ENCODE results near the gene ZBP1.

The ZBP1 gene

GRCh38 chr20:57578476-57579165 is 41.6 kb downstream of the ZBP1 start:
- in situ Hi-C loops (cut with MboI; ENCODE audit: low sequenced_read_pairs): loop anchor here (25.0 kb wide), 1 partner anchor 491 kb away; no protein-coding TSS in a partner anchor

GRCh38 chr20:57577679-57578475 is 42.3 kb downstream of the ZBP1 start:
- in situ Hi-C loops (cut with MboI; ENCODE audit: low sequenced_read_pairs): loop anchor here (25.0 kb wide), 1 partner anchor 491 kb away; no protein-coding TSS in a partner anchor

- in situ Hi-C loops (cut with MboI; ENCODE audit: low sequenced_read_pairs): loop anchor here (25.0 kb wide), 1 partner anchor 490 kb away; no protein-coding TSS in a partner anchor
These were observed 43.3 kb downstream of the ZBP1 start for GRCh38 chr20:57576617-57577550.

GRCh38 chr20:57576002-57576401 is 44.2 kb downstream of the ZBP1 start:
- in situ Hi-C loops (cut with MboI; ENCODE audit: low sequenced_read_pairs): loop anchor here (25.0 kb wide), 1 partner anchor 489 kb away; no protein-coding TSS in a partner anchor

- in situ Hi-C loops (cut with MboI; ENCODE audit: low sequenced_read_pairs): loop anchor here (25.0 kb wide), 1 partner anchor 488 kb away; no protein-coding TSS in a partner anchor
These were observed 45.3 kb downstream of the ZBP1 start for GRCh38 chr20:57574954-57575353.

GRCh38 chr20:57573894-57574293 is 46.3 kb downstream of the ZBP1 start:
- in situ Hi-C loops (cut with MboI; ENCODE audit: low sequenced_read_pairs): no loop called here

- in situ Hi-C loops (cut with MboI; ENCODE audit: low sequenced_read_pairs): no loop called here
These were observed 47.0 kb downstream of the ZBP1 start for GRCh38 chr20:57573242-57573641.

GRCh38 chr20:57571782-57572416 is 48.3 kb downstream of the ZBP1 start:
- in situ Hi-C loops (cut with MboI; ENCODE audit: low sequenced_read_pairs): no loop called here

GRCh38 chr20:57570920-57571319 is 49.3 kb downstream of the ZBP1 start:
- in situ Hi-C loops (cut with MboI; ENCODE audit: low sequenced_read_pairs): no loop called here

- in situ Hi-C loops (cut with MboI; ENCODE audit: low sequenced_read_pairs): no loop called here
These were observed 49.9 kb downstream of the ZBP1 start for GRCh38 chr20:57570145-57570850.

- in situ Hi-C loops (cut with MboI; ENCODE audit: low sequenced_read_pairs): no loop called here
These were observed 51.3 kb downstream of the ZBP1 start for GRCh38 chr20:57568960-57569359.

GRCh38 chr20:57568088-57568896 is 51.9 kb downstream of the ZBP1 start:
- in situ Hi-C loops (cut with MboI; ENCODE audit: low sequenced_read_pairs): no loop called here

- in situ Hi-C loops (cut with MboI; ENCODE audit: low sequenced_read_pairs): no loop called here
These were observed 52.7 kb downstream of the ZBP1 start for GRCh38 chr20:57567471-57568079.

- in situ Hi-C loops (cut with MboI; ENCODE audit: low sequenced_read_pairs): no loop called here
These were observed 53.3 kb downstream of the ZBP1 start for GRCh38 chr20:57566803-57567459.

- in situ Hi-C loops (cut with MboI; ENCODE audit: low sequenced_read_pairs): no loop called here
These were observed 53.8 kb downstream of the ZBP1 start for GRCh38 chr20:57566399-57566798.

- in situ Hi-C loops (cut with MboI; ENCODE audit: low sequenced_read_pairs): no loop called here
These were observed 55.1 kb downstream of the ZBP1 start for GRCh38 chr20:57564951-57565642.

GRCh38 chr20:57564180-57564802 is 55.9 kb downstream of the ZBP1 start:
- in situ Hi-C loops (cut with MboI; ENCODE audit: low sequenced_read_pairs): no loop called here

Measured in HL-60/S4 treated with retinoic acid at 250 ng/mL for 4 days and 3 days (cell line).